GM12878 (cell line): Measurements from ENCODE around the gene NRG2.

ENCODE experiments used
- CTCF ChIP-seq, 3 experiments: IDR thresholded peaks in 2 of 3; conservative IDR thresholded peaks in 1 of 3; 2 replicates each; pipeline ENCODE4 v1.5.1; 2011; ENCODE audit warnings: low read depth in 3 of 3, low read length in 3 of 3, mild to moderate bottlenecking in 3 of 3, control low read depth in 2 of 3, moderate library complexity in 2 of 3, inconsistent platforms in 1 of 3, mixed read lengths in 1 of 3; ENCODE audit not compliant: control insufficient read depth in 2 of 3, insufficient read depth in 1 of 3; ENCODE audit errors: extremely low read depth in 1 of 3
- ETV6 ChIP-seq, 2 experiments: fragments of 450-650 bp in 1 of 2; IDR thresholded peaks in 1 of 2; conservative IDR thresholded peaks in 1 of 2; 2 replicates each; pipeline ENCODE4 v1.6.1; 2014; ENCODE audit warnings: antibody characterized with exemption in 1 of 2, borderline replicate concordance in 1 of 2, low read depth in 1 of 2, mild to moderate bottlenecking in 1 of 2, moderate library complexity in 1 of 2
- POLR2AphosphoS2 ChIP-seq: IDR thresholded peaks from 2 replicates; pipeline ENCODE4 v1.6.1; 2011; ENCODE audit warnings: low read depth, mild to moderate bottlenecking, low read length, improper control_type of control experiment, moderate library complexity
- SP1 ChIP-seq: IDR thresholded peaks from one replicate; pipeline ENCODE4 v1.6.1; 2011; ENCODE audit warnings: low read depth, low read length
- TBL1XR1 ChIP-seq: IDR thresholded peaks from 2 replicates; pipeline ENCODE4 v1.6.1; 2012; ENCODE audit warnings: low read depth, low read length, improper control_type of control experiment
- USF2 ChIP-seq: IDR thresholded peaks from 2 replicates; pipeline ENCODE4 v1.6.1; 2011; ENCODE audit warnings: low read depth, low read length, improper control_type of control experiment, borderline replicate concordance

GRCh38 chr5:140083120-140083519 is 40.0 kb upstream of the NRG2 start:
- TF ChIP-seq TBL1XR1 (no peak), USF2 (no peak), CTCF (IDR thresholded peaks at IDR 0.05 in 2 of 3, conservative IDR thresholded peaks at IDR 0.05 in 1 of 3; ENCODE audit: control insufficient read depth in 2 of 3, extremely low read depth in 1 of 3, insufficient read depth in 1 of 3, low read depth in 3 of 3, low read length in 3 of 3) (no peak), ETV6 (conservative IDR thresholded peaks at IDR 0.05 in 1 of 2, IDR thresholded peaks at IDR 0.05 in 1 of 2; ENCODE audit: borderline replicate concordance in 1 of 2, low read depth in 1 of 2) (no peak), POLR2AphosphoS2 (no peak), SP1 (no peak)
